Type B pancreatic cell (in vitro differentiated cells): ENCODE measurements around the gene TMEM221. TPM values are rescaled to one million over a fixed set of nuclear protein-coding genes. Genes with fewer than 3 reads are reported as not detected.
A peak's percentile ranks its signal among the peaks of the same experiment; 100 is the strongest.

ENCODE experiments used
- DNase-seq: peaks from one replicate; pipeline ENCODE4 v3.0.0; 2021; ENCODE audit warnings: mixed read lengths; ENCODE audit not compliant: unreplicated experiment; ENCODE audit errors: extremely low spot score
- H3K27ac Mint-ChIP-seq: 2 replicates; pipeline ENCODE4 v1.8.0; 2021; ENCODE audit warnings: mild to moderate bottlenecking, mixed read lengths
- H3K27me3 Mint-ChIP-seq: 2 replicates; pipeline ENCODE4 v1.8.0; 2021; ENCODE audit warnings: mixed read lengths
- H3K36me3 Mint-ChIP-seq: 2 replicates; pipeline ENCODE4 v1.8.0; 2021; ENCODE audit warnings: mixed read lengths
- H3K4me1 Mint-ChIP-seq: one replicate; pipeline ENCODE4 v1.8.0; 2021; ENCODE audit warnings: mixed read lengths; ENCODE audit not compliant: unreplicated experiment
- H3K4me3 Mint-ChIP-seq: 2 replicates; pipeline ENCODE4 v1.8.0; 2021; ENCODE audit warnings: mild to moderate bottlenecking, mixed read lengths
- H3K9me3 Mint-ChIP-seq: 2 replicates; pipeline ENCODE4 v1.8.0; 2021; ENCODE audit warnings: mixed read lengths
- CTCF ChIP-seq: fragments of 200-600 bp; sonication (generic); conservative IDR thresholded peaks from 2 replicates; pipeline ENCODE4 v1.5.0; 2021; ENCODE audit warnings: antibody characterized with exemption, mild to moderate bottlenecking
- total RNA-seq: library from RNA; stranded (reverse); gene quantifications from 2 replicates; pipeline ENCODE4 v1.2.1, GENCODE V29; 2021; ENCODE audit warnings: low replicate concordance

Gene TMEM221
- total RNA-seq, 1 donor from 2014 or later, result 0.87 TPM

- Mint-ChIP-seq H3K36me3 (no peaks in the 10 kb centered on the region), H3K27me3 (peaks cover 3% of the 10 kb centered on the region), H3K4me1 (peaks cover 17% of the 10 kb centered on the region), H3K9me3 (no peaks in the 10 kb centered on the region), H3K27ac (peak overlapping the region; percentile 93), H3K4me3 (peak overlapping the region; percentile 98)
- DNase-seq, result peak; percentile 93
- TF ChIP-seq CTCF, result no peak
Observed at GRCh38 chr19:17469481-17470067, 21.1 kb upstream of the TMEM221 start.

- peaks cover 3% of the 10 kb centered on the region for H3K27me3 Mint-ChIP-seq
- no peak for TF ChIP-seq CTCF
Observed at GRCh38 chr19:17469092-17469480, 20.6 kb upstream of the TMEM221 start.

GRCh38 chr19:17468302-17469091 is 20.0 kb upstream of the TMEM221 start:
- Mint-ChIP-seq H3K4me3 (peak overlapping the region; percentile 98), H3K27me3 (peaks cover 3% of the 10 kb centered on the region), H3K9me3 (no peaks in the 10 kb centered on the region), H3K36me3 (no peaks in the 10 kb centered on the region), H3K27ac (peak overlapping the region; percentile 93), H3K4me1 (peaks cover 17% of the 10 kb centered on the region)
- TF ChIP-seq CTCF, result no peak
- no peak for DNase-seq

More at GRCh38 chr19:17469092-17469480, 20.6 kb upstream of the TMEM221 start:
- Mint-ChIP-seq H3K4me3 (peak overlapping the region; percentile 98), H3K36me3 (no peaks in the 10 kb centered on the region), H3K27ac (peak overlapping the region; percentile 93), H3K9me3 (no peaks in the 10 kb centered on the region), H3K4me1 (peaks cover 17% of the 10 kb centered on the region)
- no peak for DNase-seq

GRCh38 chr19:17467471-17468301 is 19.2 kb upstream of the TMEM221 start:
- no peaks in the 10 kb centered on the region for H3K36me3 Mint-ChIP-seq
- H3K9me3 Mint-ChIP-seq, result no peaks in the 10 kb centered on the region
- H3K4me1 Mint-ChIP-seq, result peaks cover 17% of the 10 kb centered on the region
- peak overlapping the region; percentile 39 for H3K4me3 Mint-ChIP-seq
- no peak for DNase-seq
- H3K27me3 Mint-ChIP-seq, result peaks cover 3% of the 10 kb centered on the region
- no peak for TF ChIP-seq CTCF
- H3K27ac Mint-ChIP-seq, result peak overlapping the region; percentile 56

- no peak for TF ChIP-seq CTCF
- no peaks in the 10 kb centered on the region for H3K36me3 Mint-ChIP-seq
- DNase-seq, result no peak
- H3K27ac Mint-ChIP-seq, result peak overlapping the region; percentile 71
- H3K4me1 Mint-ChIP-seq, result peaks cover 17% of the 10 kb centered on the region
- H3K9me3 Mint-ChIP-seq, result no peaks in the 10 kb centered on the region
- peaks cover 3% of the 10 kb centered on the region for H3K27me3 Mint-ChIP-seq
- no peak overlapping the region for H3K4me3 Mint-ChIP-seq
Observed at GRCh38 chr19:17466487-17466850, 18.0 kb upstream of the TMEM221 start.
